ENCODE results near the gene KCNN1. TPM values are rescaled to one million over a fixed set of nuclear protein-coding genes. Genes with fewer than 3 reads are reported as not detected.
A peak's percentile ranks its signal among the peaks of the same experiment; 100 is the strongest.

The KCNN1 gene
- total RNA-seq, 3 donors from 2014 or later: 0.79 TPM; not detected in 2

DNA sequence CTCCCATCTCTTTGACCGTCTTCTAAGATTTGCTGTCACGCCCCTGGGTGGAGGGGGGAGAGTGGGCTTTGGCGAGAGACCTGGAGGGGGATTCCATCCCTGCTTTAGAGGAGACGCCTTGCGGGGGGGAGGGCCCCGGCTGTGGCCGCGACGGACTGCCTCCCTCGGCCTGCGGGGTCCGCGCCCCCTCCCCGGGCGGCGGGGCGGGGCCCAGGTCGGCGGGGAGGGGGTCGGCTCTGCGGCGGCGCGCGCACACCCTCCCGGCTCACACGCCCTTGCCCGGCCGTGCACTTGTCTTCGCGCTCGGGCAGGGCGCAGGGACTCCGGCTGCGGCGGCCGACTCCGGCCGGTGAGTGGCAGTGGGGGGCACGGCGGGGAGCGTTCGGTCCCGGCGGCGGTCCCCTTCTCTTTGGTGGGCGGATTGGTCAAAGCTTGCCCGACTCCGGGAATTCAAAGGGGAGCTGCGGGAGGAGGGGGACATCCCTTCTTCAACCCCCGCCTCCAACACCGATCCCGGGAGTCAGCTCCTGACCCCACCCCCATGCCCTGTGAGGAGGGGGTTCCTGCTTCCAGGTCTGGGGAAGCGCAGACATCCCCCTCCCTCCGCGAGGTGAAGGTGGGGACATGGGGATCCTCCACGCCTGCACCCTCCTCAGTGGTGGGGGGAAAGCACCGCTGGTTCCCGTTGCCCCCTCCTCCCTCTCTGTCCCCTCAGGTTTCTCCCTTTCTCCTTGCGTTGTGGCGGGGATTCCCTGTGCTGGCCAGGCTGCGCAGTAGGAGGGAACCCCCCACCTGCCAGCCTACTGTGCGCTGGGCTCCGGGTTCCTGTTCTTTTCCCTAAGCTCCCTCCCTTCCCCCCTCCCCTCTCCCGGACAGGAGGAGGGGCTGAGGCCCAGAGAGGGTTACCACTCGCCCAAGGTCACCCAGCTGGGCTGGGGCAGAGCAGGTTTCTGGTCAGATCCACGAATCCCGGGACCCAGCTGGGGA is 14.6 kb upstream of the KCNN1 start:
- Histone ChIP-seq H3K36me3 (ENCODE audit: low read depth) (no peaks in the 10 kb centered on the region), H3K4me3 (no peak overlapping the region), H3K9me3 (no peaks in the 10 kb centered on the region), H3K4me1 (ENCODE audit: low read depth) (peaks cover 24% of the 10 kb centered on the region)
- no peak for TF ChIP-seq CTCF (IDR thresholded peaks at IDR 0.05)
- intact Hi-C loops (cut with DNase I, micrococcal nuclease): no loop called here
- no peak for ATAC-seq
- DNase-seq: no peak

DNA sequence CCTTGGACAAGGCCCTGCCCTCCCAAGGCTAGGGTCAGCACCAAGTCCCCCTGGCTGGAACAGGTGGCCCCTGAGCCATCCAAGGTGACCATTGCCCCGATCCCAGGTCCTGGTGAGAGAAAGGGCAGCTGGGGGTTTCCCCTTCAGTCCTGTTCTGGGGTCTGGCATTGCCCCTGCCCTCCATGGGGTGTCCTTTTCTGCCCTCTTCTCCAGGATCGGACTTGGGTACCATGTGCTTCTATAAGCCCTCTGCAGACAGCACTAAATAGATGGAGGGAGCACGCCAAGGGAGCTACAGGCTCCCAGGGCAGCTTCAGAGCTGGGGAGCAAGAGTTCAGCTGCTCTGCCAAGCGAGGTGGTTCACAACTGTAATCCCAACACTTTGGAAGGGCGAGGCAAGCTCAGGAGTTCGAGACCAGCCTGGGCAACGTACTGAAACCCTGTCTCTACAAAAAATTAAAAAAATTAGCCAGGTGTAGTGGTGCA is 13.5 kb upstream of the KCNN1 start:
- peaks cover 21% of the 10 kb centered on the region for H3K4me1 ChIP-seq (ENCODE audit: low read depth)
- no peak for DNase-seq
- intact Hi-C loops (cut with DNase I, micrococcal nuclease): no loop called here
- TF ChIP-seq CTCF (IDR thresholded peaks at IDR 0.05): no peak
- no peaks in the 10 kb centered on the region for H3K36me3 ChIP-seq (ENCODE audit: low read depth)
- H3K9me3 ChIP-seq: no peaks in the 10 kb centered on the region
- no peak for ATAC-seq
- no peak overlapping the region for H3K4me3 ChIP-seq

GRCh38 chr19:17953869-17954268 is 13.0 kb upstream of the KCNN1 start:
- DNase-seq: no peak
- intact Hi-C loops (cut with DNase I, micrococcal nuclease): no loop called here

GRCh38 chr19:17954401-17954800 is 12.5 kb upstream of the KCNN1 start:
- H3K9me3 ChIP-seq: no peaks in the 10 kb centered on the region
- H3K4me3 ChIP-seq: no peak overlapping the region
- peaks cover 16% of the 10 kb centered on the region for H3K4me1 ChIP-seq (ENCODE audit: low read depth)
- no peak for ATAC-seq
- no peak for DNase-seq
- no peak for TF ChIP-seq CTCF (IDR thresholded peaks at IDR 0.05)
- H3K36me3 ChIP-seq (ENCODE audit: low read depth): no peaks in the 10 kb centered on the region
- intact Hi-C loops (cut with DNase I, micrococcal nuclease): no loop called here

More at GRCh38 chr19:17953869-17954268, 13.0 kb upstream of the KCNN1 start:
- no peaks in the 10 kb centered on the region for H3K9me3 ChIP-seq
- peaks cover 18% of the 10 kb centered on the region for H3K4me1 ChIP-seq (ENCODE audit: low read depth)
- H3K4me3 ChIP-seq: no peak overlapping the region
- no peak for TF ChIP-seq CTCF (IDR thresholded peaks at IDR 0.05)
- no peaks in the 10 kb centered on the region for H3K36me3 ChIP-seq (ENCODE audit: low read depth)
- peak; percentile 38 for ATAC-seq

DNA sequence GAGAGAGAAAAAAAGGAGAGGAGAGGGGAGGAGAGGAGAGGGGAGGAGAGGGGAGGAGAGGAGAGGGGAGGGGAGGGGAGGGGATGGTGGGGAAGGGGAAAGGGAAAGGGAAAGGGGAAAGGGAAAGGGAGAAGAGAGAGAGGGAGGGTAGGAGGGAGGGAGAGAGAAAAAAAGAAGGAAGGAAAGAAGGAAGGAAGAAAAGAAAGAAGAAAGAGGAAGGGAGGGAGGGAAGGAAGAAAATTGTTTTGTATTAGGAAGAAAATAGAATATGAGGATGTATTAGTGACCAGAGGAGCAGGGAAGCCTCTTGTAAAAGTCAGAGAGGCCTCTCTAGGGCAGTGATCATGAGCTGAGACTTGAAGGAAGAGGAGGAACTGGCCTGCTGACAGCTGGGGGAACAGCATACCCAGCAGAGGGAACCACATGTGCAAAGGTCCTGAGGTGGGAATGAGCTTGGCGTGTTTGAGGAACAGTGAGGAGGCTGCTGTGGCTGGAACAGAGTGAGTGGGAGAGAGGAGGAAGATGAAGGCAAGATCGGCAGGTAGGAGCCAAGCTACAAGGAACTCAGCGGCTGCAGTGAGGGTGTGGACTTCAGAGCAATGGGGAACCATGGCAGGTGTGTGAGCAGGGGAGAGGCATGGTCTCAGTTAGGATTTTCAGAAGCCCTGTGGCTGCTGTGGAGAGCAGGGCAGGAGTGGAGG is 9.6 kb upstream of the KCNN1 start:
- peaks cover 3% of the 10 kb centered on the region for H3K4me1 ChIP-seq (ENCODE audit: low read depth)
- DNase-seq: no peak
- H3K4me3 ChIP-seq: no peak overlapping the region
- no peak for ATAC-seq
- H3K9me3 ChIP-seq: no peaks in the 10 kb centered on the region
- intact Hi-C loops (cut with DNase I, micrococcal nuclease): no loop called here
- H3K36me3 ChIP-seq (ENCODE audit: low read depth): no peaks in the 10 kb centered on the region
- no peak for TF ChIP-seq CTCF (IDR thresholded peaks at IDR 0.05)
